GM12878 (cell line): Measurements from ENCODE around the gene AOPEP.

ENCODE experiments used
- ATF7 ChIP-seq: fragments of 450-650 bp; IDR thresholded peaks from 2 replicates; pipeline ENCODE4 v1.6.1; 2016; ENCODE audit warnings: low read depth, mild to moderate bottlenecking
- NFYB ChIP-seq: IDR thresholded peaks from 2 replicates; pipeline ENCODE4 v1.6.1; 2011; ENCODE audit warnings: low read depth, mild to moderate bottlenecking, low read length, improper control_type of control experiment, moderate library complexity; ENCODE audit not compliant: insufficient read depth
- POLR2AphosphoS5 ChIP-seq: IDR thresholded peaks from 2 replicates; pipeline ENCODE4 v1.6.1; 2011; ENCODE audit warnings: mild to moderate bottlenecking, low read length, inconsistent platforms
- ZNF274 ChIP-seq: IDR thresholded peaks from one replicate; pipeline ENCODE4 v1.8.0; 2011; ENCODE audit not compliant: insufficient read length, insufficient read depth

GRCh38 chr9:94900222-94901018 lies 173.9 kb downstream of the AOPEP start:
- no peak for TF ChIP-seq ATF7
- TF ChIP-seq POLR2AphosphoS5: no peak
- TF ChIP-seq NFYB: no peak
- TF ChIP-seq ZNF274: no peak
